Keratinocyte (primary cell): Measurements from ENCODE around the gene IRF9. TPM values are rescaled to one million over a fixed set of nuclear protein-coding genes. Genes with fewer than 3 reads are reported as not detected.

ENCODE experiments used
- DNase-seq: peaks from one replicate; pipeline ENCODE4 v3.0.0-alpha.2; 2011; ENCODE audit warnings: low read depth, missing footprints, low spot score
- FAIRE-seq: peaks from 2 replicates; lab custom pipeline; 2011; peaks lifted over from hg19 to GRCh38; lab: Jason Lieb, UNC
- H2AFZ ChIP-seq: 2 replicates; pipeline ENCODE4 v1.6.0; 2012; ENCODE audit warnings: low read length, control low read depth, inconsistent platforms; ENCODE audit not compliant: control insufficient read depth
- H3K27ac ChIP-seq: 2 replicates; pipeline ENCODE4 v1.5.1; 2011; ENCODE audit warnings: low read length; ENCODE audit not compliant: control insufficient read depth, insufficient read depth
- H3K27me3 ChIP-seq: 3 replicates; pipeline ENCODE4 v1.6.0; 2011; ENCODE audit warnings: low read length; ENCODE audit not compliant: control insufficient read depth, insufficient read depth; ENCODE audit errors: extremely low read depth
- H3K36me3 ChIP-seq, 2 experiments: 2 replicates in 1 of 2; 3 replicates in 1 of 2; pipeline ENCODE4 v1.5.1; 2011; ENCODE audit warnings: low read length in 2 of 2, mild to moderate bottlenecking in 1 of 2; ENCODE audit not compliant: control insufficient read depth in 2 of 2, insufficient read depth in 2 of 2; ENCODE audit errors: extremely low read depth in 1 of 2
- H3K4me1 ChIP-seq: 3 replicates; pipeline ENCODE4 v1.5.1; 2011; ENCODE audit warnings: low read length; ENCODE audit not compliant: control insufficient read depth, insufficient read depth; ENCODE audit errors: extremely low read depth
- H3K4me2 ChIP-seq: 3 replicates; pipeline ENCODE4 v1.6.0; 2011; ENCODE audit warnings: low read depth, low read length; ENCODE audit not compliant: control insufficient read depth, insufficient read depth; ENCODE audit errors: extremely low read depth
- H3K4me3 ChIP-seq, 3 experiments: fragments of 200-600 bp in 1 of 3; sonication (generic) in 1 of 3; 2 replicates in 2 of 3; 3 replicates in 1 of 3; pipeline ENCODE4 v1.5.1; 2011 to 2016; ENCODE audit warnings: low read length in 3 of 3, mild to moderate bottlenecking in 3 of 3, control low read depth in 2 of 3, inconsistent platforms in 1 of 3, low read depth in 1 of 3, mixed read lengths in 1 of 3, mixed run types in 1 of 3, moderate library complexity in 1 of 3; ENCODE audit not compliant: control insufficient read depth in 2 of 3, insufficient read depth in 2 of 3; ENCODE audit errors: extremely low read depth in 1 of 3
- H3K79me2 ChIP-seq: 2 replicates; pipeline ENCODE4 v1.6.0; 2012; ENCODE audit warnings: low read length; ENCODE audit not compliant: control insufficient read depth, insufficient read depth
- H3K9ac ChIP-seq: 3 replicates; pipeline ENCODE4 v1.6.0; 2011; ENCODE audit warnings: low read length; ENCODE audit not compliant: control insufficient read depth, insufficient read depth; ENCODE audit errors: extremely low read depth
- H3K9me1 ChIP-seq: 3 replicates; pipeline ENCODE4 v1.6.0; 2011; ENCODE audit warnings: low read length; ENCODE audit not compliant: control insufficient read depth, insufficient read depth; ENCODE audit errors: extremely low read depth
- H3K9me3 ChIP-seq: 2 replicates; pipeline ENCODE4 v1.5.1; 2012; ENCODE audit warnings: low read depth, low read length; ENCODE audit not compliant: control insufficient read depth
- H4K20me1 ChIP-seq: 3 replicates; pipeline ENCODE4 v1.6.0; 2011; ENCODE audit warnings: low read length; ENCODE audit not compliant: control insufficient read depth, insufficient read depth; ENCODE audit errors: extremely low read depth
- EZH2 ChIP-seq: IDR thresholded peaks from one replicate; pipeline ENCODE4 v1.6.1; 2012; ENCODE audit warnings: inconsistent platforms, mild to moderate bottlenecking, low read length, moderate library complexity
- dilution Hi-C: fragments of 300-500 bp; cut with MboI; formaldehyde crosslinking; loops from one replicate; pipeline ENCODE4 v1.7.0; 2020; ENCODE audit warnings: low sequenced_read_pairs; ENCODE audit not compliant: extremely low pct_ligation_motif_present
- polyA plus RNA-seq, 5 experiments: library from polyadenylated mRNA; depleted of rRNA in 3 of 5; stranded (reverse) in 3 of 5; stranded (forward) in 1 of 5; unstranded in 1 of 5; fragments of >200 nt; gene quantifications; 1 replicate in 1 of 5; 2 replicates in 3 of 5; 3 replicates in 1 of 5; pipeline versions ENCODE4 v1.2.1 to v1.2.3, GENCODE V29; 2011 to 2012; ENCODE audit warnings: missing spikeins in 2 of 5, low read depth in 1 of 5, low replicate concordance in 1 of 5
- TF ChIP-seq, protein P1 (sequence below), 3 experiments: IDR thresholded peaks in 1 of 3; conservative IDR thresholded peaks in 1 of 3; optimal IDR thresholded peaks in 1 of 3; 2 replicates in 2 of 3; 3 replicates in 1 of 3; pipeline versions ENCODE3 to v1.5.1; 2011; ENCODE audit warnings: low read length in 3 of 3, mild to moderate bottlenecking in 3 of 3, moderate library complexity in 2 of 3, control low read depth in 1 of 3, inconsistent platforms in 1 of 3; ENCODE audit not compliant: insufficient read depth in 2 of 3; ENCODE audit errors: extremely low read depth in 1 of 3

IRF9 gene
- polyA plus RNA-seq, 1 donor (not counting 4 experiments of a cell fraction or from before 2014, with no cell fraction given), result 117 TPM

- H3K9me1 ChIP-seq, result no peaks in the 10 kb centered on the region
- DNase-seq, result no peak
- H3K79me2 ChIP-seq, result peaks cover 49% of the 10 kb centered on the region
- H3K4me2 ChIP-seq, result no peak overlapping the region
- H3K9ac ChIP-seq, result no peak overlapping the region
- dilution Hi-C loops, result no loop called here
- FAIRE-seq, result no peak
- no peak overlapping the region for H2AFZ ChIP-seq
- peaks cover 29 to 42% of the 10 kb centered on the region in 2 experiments for H3K36me3 ChIP-seq
- no peak overlapping the region for H3K27ac ChIP-seq
- H4K20me1 ChIP-seq, result no peaks in the 10 kb centered on the region
- H3K4me3 ChIP-seq, result no peak overlapping the region
- H3K4me1 ChIP-seq, result peaks cover 19% of the 10 kb centered on the region
- no peaks in the 10 kb centered on the region for H3K9me3 ChIP-seq
- H3K27me3 ChIP-seq, result no peaks in the 10 kb centered on the region
- TF ChIP-seq EZH2, result no peak
- TF ChIP-seq, protein P1, sequence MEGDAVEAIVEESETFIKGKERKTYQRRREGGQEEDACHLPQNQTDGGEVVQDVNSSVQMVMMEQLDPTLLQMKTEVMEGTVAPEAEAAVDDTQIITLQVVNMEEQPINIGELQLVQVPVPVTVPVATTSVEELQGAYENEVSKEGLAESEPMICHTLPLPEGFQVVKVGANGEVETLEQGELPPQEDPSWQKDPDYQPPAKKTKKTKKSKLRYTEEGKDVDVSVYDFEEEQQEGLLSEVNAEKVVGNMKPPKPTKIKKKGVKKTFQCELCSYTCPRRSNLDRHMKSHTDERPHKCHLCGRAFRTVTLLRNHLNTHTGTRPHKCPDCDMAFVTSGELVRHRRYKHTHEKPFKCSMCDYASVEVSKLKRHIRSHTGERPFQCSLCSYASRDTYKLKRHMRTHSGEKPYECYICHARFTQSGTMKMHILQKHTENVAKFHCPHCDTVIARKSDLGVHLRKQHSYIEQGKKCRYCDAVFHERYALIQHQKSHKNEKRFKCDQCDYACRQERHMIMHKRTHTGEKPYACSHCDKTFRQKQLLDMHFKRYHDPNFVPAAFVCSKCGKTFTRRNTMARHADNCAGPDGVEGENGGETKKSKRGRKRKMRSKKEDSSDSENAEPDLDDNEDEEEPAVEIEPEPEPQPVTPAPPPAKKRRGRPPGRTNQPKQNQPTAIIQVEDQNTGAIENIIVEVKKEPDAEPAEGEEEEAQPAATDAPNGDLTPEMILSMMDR (optimal IDR thresholded peaks at IDR 0.05 in 1 of 3, IDR thresholded peaks at IDR 0.05 in 1 of 3, conservative IDR thresholded peaks at IDR 0.05 in 1 of 3; ENCODE audit: extremely low read depth in 1 of 3, insufficient read depth in 2 of 3, low read length in 3 of 3), result no peak
Observed at GRCh38 chr14:24150061-24150460, 11.0 kb upstream of the IRF9 start.

- no peak for FAIRE-seq
- no peaks in the 10 kb centered on the region for H4K20me1 ChIP-seq
- TF ChIP-seq, protein P1 (optimal IDR thresholded peaks at IDR 0.05 in 1 of 3, IDR thresholded peaks at IDR 0.05 in 1 of 3, conservative IDR thresholded peaks at IDR 0.05 in 1 of 3; ENCODE audit: extremely low read depth in 1 of 3, insufficient read depth in 2 of 3, low read length in 3 of 3), result no peak
- TF ChIP-seq EZH2, result no peak
Observed at GRCh38 chr14:24150567-24150966, 10.5 kb upstream of the IRF9 start.

More at GRCh38 chr14:24150567-24150966, 10.5 kb upstream of the IRF9 start:
- peaks cover 14% of the 10 kb centered on the region for H3K4me1 ChIP-seq
- no peak overlapping the region for H2AFZ ChIP-seq
- DNase-seq, result no peak
- H3K9ac ChIP-seq, result no peak overlapping the region
- H3K79me2 ChIP-seq, result peaks cover 44% of the 10 kb centered on the region
- dilution Hi-C loops, result no loop called here
- no peak overlapping the region for H3K4me3 ChIP-seq
- no peaks in the 10 kb centered on the region for H3K9me1 ChIP-seq
- no peaks in the 10 kb centered on the region for H3K9me3 ChIP-seq
- H3K27ac ChIP-seq, result no peak overlapping the region
- H3K36me3 ChIP-seq, result peaks cover 34 to 48% of the 10 kb centered on the region in 2 experiments
- no peak overlapping the region for H3K4me2 ChIP-seq
- H3K27me3 ChIP-seq, result no peaks in the 10 kb centered on the region
